IPS-18c (cell line): ENCODE data around the gene SPON2.

ENCODE experiments used
- H3K4me3 ChIP-seq: 2 replicates; pipeline ENCODE4 v1.7.0; 2013; ENCODE audit warnings: low read depth, mild to moderate bottlenecking, low read length, moderate library complexity; ENCODE audit not compliant: insufficient read depth
- H3K9me3 ChIP-seq: one replicate; pipeline ENCODE4 v1.6.1; 2013; ENCODE audit warnings: mild to moderate bottlenecking, low read length, moderate library complexity; ENCODE audit not compliant: control insufficient read depth, insufficient read depth

SPON2 gene

GRCh38 chr4:1200425-1201035, 28.1 kb upstream of the SPON2 start:
- no peak overlapping the region for H3K4me3 ChIP-seq

GRCh38 chr4:1199556-1200331, 27.4 kb upstream of the SPON2 start:
- Histone ChIP-seq H3K9me3 (no peaks in the 10 kb centered on the region), H3K4me3 (no peak overlapping the region)

More at GRCh38 chr4:1200425-1201035, 28.1 kb upstream of the SPON2 start:
- no peaks in the 10 kb centered on the region for H3K9me3 ChIP-seq

DNA sequence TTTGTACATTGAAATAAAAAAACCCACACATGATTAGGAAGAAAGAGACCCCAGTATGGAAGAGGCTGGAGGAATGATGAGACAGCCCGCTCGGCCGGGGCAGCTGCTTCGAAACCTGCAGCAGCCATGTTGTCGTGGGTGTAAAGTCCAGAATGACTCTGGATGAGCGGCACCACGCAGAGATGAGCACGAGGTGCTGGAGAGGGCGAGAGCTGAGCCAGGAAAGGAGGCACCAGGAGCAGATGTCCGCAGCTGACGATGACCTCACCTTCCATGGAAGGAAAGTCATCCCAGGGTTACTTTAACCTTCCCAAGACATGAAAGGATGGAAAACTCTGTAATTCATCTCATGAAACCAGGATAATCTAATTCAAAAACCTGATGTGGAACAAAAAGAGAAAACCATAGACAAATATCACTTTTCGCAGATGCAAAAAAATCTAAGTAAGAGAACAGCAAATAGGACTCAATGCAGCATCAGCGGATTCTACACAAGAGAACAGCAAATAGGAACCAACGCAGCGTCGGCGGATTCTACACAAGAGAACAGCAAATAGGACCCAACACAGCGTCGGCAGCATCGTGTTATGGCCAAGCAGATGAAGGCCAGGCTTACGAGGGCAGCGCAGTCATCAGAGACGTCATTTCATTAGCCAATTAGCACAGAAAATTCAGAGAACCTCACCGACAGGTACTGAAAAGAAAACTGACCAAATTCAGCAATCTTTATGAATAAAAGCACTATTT, 25.9 kb upstream of the SPON2 start:
- Histone ChIP-seq H3K9me3 (no peaks in the 10 kb centered on the region), H3K4me3 (no peak overlapping the region)

DNA sequence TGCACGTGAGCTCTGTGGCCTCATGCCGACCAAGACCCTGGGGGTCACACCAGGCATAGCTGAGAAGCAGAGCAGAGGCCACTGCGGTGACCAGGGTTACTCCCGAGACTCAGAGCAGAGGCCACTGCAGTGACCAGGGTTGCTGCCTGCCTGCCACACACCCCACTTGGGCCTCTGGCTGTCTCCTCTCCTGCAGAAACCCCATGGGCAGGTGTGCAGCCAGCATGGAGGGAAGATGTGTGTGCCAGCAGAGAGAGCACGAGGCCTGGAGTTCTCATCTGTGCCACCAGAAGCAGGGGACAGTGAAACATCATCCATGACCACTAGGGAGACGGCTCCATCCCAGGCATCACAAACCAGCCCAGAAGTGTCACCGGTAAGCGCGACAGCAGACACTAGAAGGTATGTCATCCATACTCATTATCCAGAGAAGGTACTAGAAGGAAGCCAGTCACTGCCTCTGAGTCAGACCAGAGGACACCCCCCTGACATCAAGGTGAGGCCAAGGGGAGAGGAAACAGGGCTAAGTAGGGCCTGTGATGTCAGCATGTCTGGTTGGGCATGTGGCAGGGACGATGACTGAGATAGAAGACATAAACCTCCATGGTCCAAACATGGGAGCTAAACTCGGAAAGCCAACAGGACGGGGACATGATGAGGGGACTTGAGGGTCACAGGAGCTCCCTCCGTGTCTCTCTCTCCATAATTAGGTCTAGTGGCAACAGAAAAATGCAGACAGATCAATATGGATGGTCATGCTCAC, 24.2 kb upstream of the SPON2 start:
- no peaks in the 10 kb centered on the region for H3K9me3 ChIP-seq
- H3K4me3 ChIP-seq = no peak overlapping the region

DNA sequence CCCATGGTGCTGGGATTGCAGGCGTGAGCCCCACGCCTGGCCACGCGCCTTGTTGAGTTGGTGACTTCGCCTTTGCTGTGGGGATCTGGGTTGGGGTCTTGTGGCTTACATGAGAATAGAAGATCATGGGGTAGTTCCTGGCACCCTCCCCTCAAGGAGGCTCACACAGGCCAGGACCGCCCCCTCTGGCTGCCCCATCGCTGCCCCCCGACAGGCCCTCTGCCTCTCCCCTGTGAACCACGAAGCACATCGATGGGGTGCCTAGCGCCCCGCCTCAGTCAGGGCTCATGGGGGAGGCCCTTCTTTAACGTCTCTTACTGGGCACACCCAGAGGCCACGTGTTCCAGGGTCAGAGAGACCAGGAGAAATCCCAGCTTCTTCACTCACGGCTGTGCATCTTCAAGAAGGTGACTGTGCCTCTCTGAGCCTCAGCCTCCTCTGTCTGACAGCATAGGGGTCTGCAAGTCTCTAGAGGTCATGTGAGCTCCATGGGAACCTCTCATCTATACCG, 23.6 kb upstream of the SPON2 start:
- no peak overlapping the region for H3K4me3 ChIP-seq
- H3K9me3 ChIP-seq = no peaks in the 10 kb centered on the region

DNA sequence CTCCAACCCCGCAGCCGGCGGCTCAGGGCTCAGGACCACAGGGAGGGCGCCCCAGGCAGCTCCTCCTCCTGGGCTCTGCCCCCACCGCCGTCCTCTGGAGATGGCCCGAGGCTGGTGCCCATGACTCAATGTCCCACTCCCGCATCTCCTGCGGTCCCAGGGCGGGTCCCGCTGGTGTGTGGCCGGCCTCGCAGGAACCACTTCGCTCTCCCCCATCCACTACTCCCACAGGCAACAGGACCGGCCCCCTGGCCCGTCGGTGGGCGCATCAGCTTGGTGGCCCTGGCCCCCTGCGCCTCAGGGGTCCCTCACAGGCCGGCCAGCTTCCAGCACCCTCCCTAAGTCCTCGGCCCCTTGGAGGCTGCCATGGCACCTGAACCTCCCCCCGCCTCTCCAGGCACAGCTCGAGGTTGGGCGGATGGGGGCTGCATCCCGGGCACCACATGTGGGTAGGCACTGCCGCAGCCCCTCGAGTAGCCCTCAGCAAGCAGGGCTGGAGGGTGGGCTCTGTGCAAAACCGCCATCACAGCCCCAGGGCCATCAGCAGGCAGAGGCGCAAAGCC, 22.8 kb upstream of the SPON2 start:
- H3K9me3 ChIP-seq = no peaks in the 10 kb centered on the region
- no peak overlapping the region for H3K4me3 ChIP-seq

GRCh38 chr4:1194010-1194900, 21.9 kb upstream of the SPON2 start:
- Histone ChIP-seq H3K4me3 (no peak overlapping the region), H3K9me3 (no peaks in the 10 kb centered on the region)

DNA sequence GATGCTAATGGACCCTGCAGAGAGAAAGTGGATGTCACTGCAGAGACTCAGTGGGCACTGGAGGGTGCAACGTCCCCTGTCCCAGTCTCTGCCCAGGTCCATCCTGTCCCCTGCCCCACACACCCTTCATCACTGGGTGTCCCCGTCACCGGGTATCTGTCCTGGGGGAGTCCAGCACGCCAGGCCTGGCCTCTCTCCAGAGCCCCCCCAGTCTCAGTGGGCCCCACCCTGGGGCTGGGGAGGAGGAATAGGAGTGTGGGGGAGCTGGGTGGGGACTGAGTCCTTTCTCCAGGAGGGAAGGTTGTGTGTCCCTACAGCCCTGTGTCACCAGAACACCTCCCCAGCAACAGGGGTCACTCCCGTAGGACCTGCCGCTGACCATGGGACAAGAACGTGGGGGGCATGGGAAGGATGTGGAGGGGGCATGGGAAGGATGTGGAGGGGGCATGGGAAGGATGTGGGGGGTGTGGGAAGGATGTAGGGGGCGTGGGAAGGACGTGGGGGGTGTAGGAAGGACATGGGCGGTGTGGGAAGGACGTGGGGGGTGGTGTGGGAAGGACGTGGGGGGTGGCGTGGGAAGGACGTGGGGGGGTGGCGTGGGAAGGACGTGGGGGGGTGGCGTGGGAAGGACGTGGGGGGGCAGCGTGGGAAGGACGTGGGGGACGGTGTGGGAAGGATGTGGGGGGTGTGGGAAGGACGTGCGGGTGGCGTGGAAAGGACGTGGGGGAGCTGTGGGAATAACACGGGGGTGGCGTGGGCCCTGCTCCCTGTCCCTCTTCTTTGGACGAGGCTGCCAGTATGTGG, 21.0 kb upstream of the SPON2 start:
- no peaks in the 10 kb centered on the region for H3K9me3 ChIP-seq
- no peak overlapping the region for H3K4me3 ChIP-seq

- no peaks in the 10 kb centered on the region for H3K9me3 ChIP-seq
- H3K4me3 ChIP-seq = no peak overlapping the region
Observed at GRCh38 chr4:1192493-1193205, 20.3 kb upstream of the SPON2 start.

- no peak overlapping the region for H3K4me3 ChIP-seq
- H3K9me3 ChIP-seq = no peaks in the 10 kb centered on the region
Observed at GRCh38 chr4:1192091-1192492, 19.7 kb upstream of the SPON2 start.

- no peaks in the 10 kb centered on the region for H3K9me3 ChIP-seq
- no peak overlapping the region for H3K4me3 ChIP-seq
Observed at GRCh38 chr4:1191621-1192020, 19.2 kb upstream of the SPON2 start.

DNA sequence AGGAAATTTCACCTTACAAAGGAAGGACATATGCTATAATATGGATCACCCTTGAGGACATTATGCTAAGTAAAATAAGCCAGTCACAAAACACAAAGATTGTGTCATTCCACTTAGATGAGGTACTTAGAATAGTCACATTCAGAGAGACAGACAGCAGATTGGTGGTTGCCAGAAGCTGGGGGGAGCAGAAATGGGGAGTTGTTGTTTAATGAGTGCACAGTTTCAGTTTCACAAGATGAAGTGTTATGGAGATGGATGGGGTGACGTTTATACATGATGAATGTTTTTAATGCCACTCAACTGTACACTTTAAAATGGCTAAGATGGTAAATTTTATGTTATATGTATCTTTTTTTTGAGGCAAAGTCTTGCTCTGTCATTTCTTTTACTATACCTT, 14.8 kb upstream of the SPON2 start:
- Histone ChIP-seq H3K4me3 (no peak overlapping the region), H3K9me3 (peaks cover 4% of the 10 kb centered on the region)

DNA sequence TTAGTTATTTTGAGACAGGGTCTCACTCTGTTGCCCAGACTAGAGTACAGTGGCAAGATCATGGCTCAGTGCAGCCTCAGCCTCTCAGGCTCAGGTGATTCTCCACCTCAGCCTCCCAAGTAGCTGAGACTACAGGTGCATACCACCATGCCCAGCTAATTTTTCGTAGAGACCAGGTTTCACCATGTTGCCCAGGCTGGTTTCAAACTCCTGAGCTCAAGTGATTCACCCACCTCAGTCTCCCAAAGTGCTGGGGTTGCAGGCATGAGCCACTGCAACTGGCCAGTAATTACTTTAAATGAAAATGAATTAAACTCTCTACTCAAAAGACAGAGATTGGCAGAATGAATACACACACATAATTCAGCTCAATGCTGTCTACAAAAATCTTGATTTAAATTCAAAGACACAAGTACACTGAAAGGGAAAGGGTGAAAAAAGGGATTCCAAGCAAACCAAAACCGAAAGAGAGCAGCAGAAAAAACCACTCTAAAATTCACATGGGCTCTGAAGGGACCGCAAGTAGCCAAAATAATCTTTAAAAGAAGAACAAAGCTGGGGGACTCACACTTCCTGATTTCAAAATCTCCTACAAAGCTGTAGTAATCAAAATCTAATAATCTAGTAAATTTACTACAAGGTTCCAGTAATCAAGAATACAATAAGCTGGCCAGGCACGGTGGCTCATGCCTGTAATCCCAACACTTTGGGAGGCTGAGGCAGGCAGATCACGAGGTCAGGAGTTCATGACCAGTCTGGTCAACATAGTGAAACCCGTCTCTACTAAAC, 11.8 kb upstream of the SPON2 start:
- Histone ChIP-seq H3K4me3 (no peak overlapping the region), H3K9me3 (peaks cover 4% of the 10 kb centered on the region)

- H3K4me3 ChIP-seq = no peak overlapping the region
- peaks cover 4% of the 10 kb centered on the region for H3K9me3 ChIP-seq
Observed at GRCh38 chr4:1182313-1182712, 9.9 kb upstream of the SPON2 start.
